GF-D8 (cell line): ENCODE measurements around the gene MYOM3.

ENCODE experiments used
- DNase-seq: peaks from one replicate; lab custom pipeline; 2025; lab: John Stamatoyannopoulos, UW

The MYOM3 gene

GRCh38 chr1:24138476-24139221, 26.7 kb upstream of the MYOM3 start:
- no peak for DNase-seq

- no peak for DNase-seq
Measured at GRCh38 chr1:24136956-24137539, 25.1 kb upstream of the MYOM3 start.

GRCh38 chr1:24134376-24134775, 22.4 kb upstream of the MYOM3 start:
- DNase-seq, result no peak

- DNase-seq, result no peak
Measured at GRCh38 chr1:24133819-24134218, 21.9 kb upstream of the MYOM3 start.

- no peak for DNase-seq
Measured at GRCh38 chr1:24130385-24130784, 18.4 kb upstream of the MYOM3 start.

- no peak for DNase-seq
Measured at GRCh38 chr1:24127801-24128363, 15.9 kb upstream of the MYOM3 start.

- no peak for DNase-seq
Measured at GRCh38 chr1:24127134-24127800, 15.3 kb upstream of the MYOM3 start.

GRCh38 chr1:24126672-24127023, 14.7 kb upstream of the MYOM3 start:
- DNase-seq, result no peak

- DNase-seq, result no peak
Measured at GRCh38 chr1:24126018-24126671, 14.2 kb upstream of the MYOM3 start.

GRCh38 chr1:24125456-24125855, 13.5 kb upstream of the MYOM3 start:
- no peak for DNase-seq

- no peak for DNase-seq
Measured at GRCh38 chr1:24124980-24125379, 13.0 kb upstream of the MYOM3 start.

- DNase-seq, result no peak
Measured at GRCh38 chr1:24123611-24124010, 11.7 kb upstream of the MYOM3 start.

- no peak for DNase-seq
Measured at GRCh38 chr1:24122776-24123175, 10.8 kb upstream of the MYOM3 start.

GRCh38 chr1:24121406-24121805, 9.5 kb upstream of the MYOM3 start:
- DNase-seq, result no peak

- no peak for DNase-seq
Measured at GRCh38 chr1:24120965-24121364, 9.0 kb upstream of the MYOM3 start.

GRCh38 chr1:24119859-24120756, 8.2 kb upstream of the MYOM3 start:
- DNase-seq, result no peak

GRCh38 chr1:24119489-24119858, 7.5 kb upstream of the MYOM3 start:
- DNase-seq, result no peak

- DNase-seq, result no peak
Measured at GRCh38 chr1:24118410-24119242, 6.7 kb upstream of the MYOM3 start.

GRCh38 chr1:24117722-24118409, 5.9 kb upstream of the MYOM3 start:
- DNase-seq, result no peak

- DNase-seq, result no peak
Measured at GRCh38 chr1:24117132-24117531, 5.2 kb upstream of the MYOM3 start.
